Fibroblast of lung (primary cell): ENCODE results near the gene ATXN1. TPM values are rescaled to one million over a fixed set of nuclear protein-coding genes. Genes with fewer than 3 reads are reported as not detected.
A peak's percentile ranks its signal among the peaks of the same experiment; 100 is the strongest.

ENCODE experiments used
- DNase-seq, 2 donors: peaks; one replicate each; pipeline versions ENCODE4 v3.0.0 to v3.0.0-alpha.2; 2010; ENCODE audit warnings: low read depth in 2 of 2
- H2AFZ ChIP-seq: 2 replicates; pipeline ENCODE4 v1.5.1; 2012; ENCODE audit warnings: low read length, control low read depth, inconsistent platforms
- H3K27ac ChIP-seq: 2 replicates; pipeline ENCODE4 v1.5.1; 2011; ENCODE audit warnings: low read length, control low read depth; ENCODE audit not compliant: insufficient read depth
- H3K27me3 ChIP-seq: 2 replicates; pipeline ENCODE4 v1.5.1; 2011; ENCODE audit warnings: mild to moderate bottlenecking, low read length; ENCODE audit not compliant: control insufficient read depth, insufficient read depth
- H3K36me3 ChIP-seq: 2 replicates; pipeline ENCODE4 v1.5.1; 2011; ENCODE audit warnings: low read length; ENCODE audit not compliant: control insufficient read depth, insufficient read depth
- H3K4me1 ChIP-seq: 2 replicates; pipeline ENCODE4 v1.5.1; 2011; ENCODE audit warnings: low read length; ENCODE audit not compliant: control insufficient read depth, insufficient read depth; ENCODE audit errors: extremely low read depth
- H3K4me2 ChIP-seq: 2 replicates; pipeline ENCODE4 v1.5.1; 2011; ENCODE audit warnings: low read length, control low read depth; ENCODE audit not compliant: insufficient read depth; ENCODE audit errors: extremely low read depth
- H3K4me3 ChIP-seq, 4 experiments: fragments of 200-600 bp in 1 of 4; sonication (generic) in 1 of 4; replicated peaks in 1 of 4; 2 replicates each; pipeline ENCODE4 v1.5.1; 2011 to 2016; ENCODE audit warnings: low read length in 4 of 4, low read depth in 3 of 4, mild to moderate bottlenecking in 3 of 4, control low read depth in 2 of 4, inconsistent platforms in 1 of 4, mixed read lengths in 1 of 4; ENCODE audit not compliant: insufficient read depth in 1 of 4; ENCODE audit errors: control extremely low read depth in 1 of 4
- H3K79me2 ChIP-seq: 2 replicates; pipeline ENCODE4 v1.5.1; 2012; ENCODE audit warnings: mild to moderate bottlenecking, low read length, inconsistent platforms; ENCODE audit not compliant: control insufficient read depth, insufficient read depth
- H3K9ac ChIP-seq: 2 replicates; pipeline ENCODE4 v1.5.1; 2011; ENCODE audit warnings: mild to moderate bottlenecking, low read length, control low read depth; ENCODE audit not compliant: insufficient read depth
- H3K9me3 ChIP-seq: 2 replicates; pipeline ENCODE4 v1.5.1; 2012; ENCODE audit warnings: low read depth, low read length; ENCODE audit not compliant: control insufficient read depth, insufficient read depth
- H4K20me1 ChIP-seq: 2 replicates; pipeline ENCODE4 v1.5.1; 2011; ENCODE audit warnings: low read length; ENCODE audit not compliant: control insufficient read depth, insufficient read depth; ENCODE audit errors: extremely low read depth
- CTCF ChIP-seq, 2 donors: IDR thresholded peaks in 1 of 2; conservative IDR thresholded peaks in 1 of 2; 1 replicate in 1 of 2; 2 replicates in 1 of 2; pipeline ENCODE4 v1.5.1; 2011 to 2012; ENCODE audit warnings: low read length in 2 of 2, control low read depth in 1 of 2, inconsistent platforms in 1 of 2, low read depth in 1 of 2, mild to moderate bottlenecking in 1 of 2
- EZH2 ChIP-seq: IDR thresholded peaks from 2 replicates; pipeline ENCODE4 v1.5.1; 2012; ENCODE audit warnings: low read length, control low read depth, mild to moderate bottlenecking; ENCODE audit errors: missing control alignments
- polyA plus RNA-seq, 2 donors: library from polyadenylated mRNA; depleted of rRNA in 1 of 2; stranded (reverse) in 1 of 2; unstranded in 1 of 2; fragments of >200 nt; gene quantifications; 2 replicates each; pipeline ENCODE4 v1.2.1, GENCODE V29; 2011 to 2012; ENCODE audit warnings: missing spikeins in 1 of 2
- total RNA-seq: library from RNA; depleted of rRNA; stranded (reverse); fragments of >200 nt; gene quantifications from 2 replicates; pipeline ENCODE4 v1.2.1, GENCODE V29; 2014

ATXN1 gene
- total and polyA plus RNA-seq, 2 donors (not counting 1 experiment from before 2014, with no cell fraction given), result 15.8 to 40.5 TPM

GRCh38 chr6:16595514-16596120 is 165.6 kb downstream of the ATXN1 start:
- Histone ChIP-seq H3K4me1 (no peaks in the 10 kb centered on the region), H4K20me1 (no peaks in the 10 kb centered on the region), H3K4me2 (no peak overlapping the region), H3K4me3 (no peak overlapping the region), H3K9ac (no peak overlapping the region), H3K27ac (no peak overlapping the region), H2AFZ (no peak overlapping the region), H3K27me3 (no peaks in the 10 kb centered on the region), H3K79me2 (no peaks in the 10 kb centered on the region), H3K36me3 (no peaks in the 10 kb centered on the region), H3K9me3 (no peaks in the 10 kb centered on the region)
- TF ChIP-seq CTCF (conservative IDR thresholded peaks at IDR 0.05 in 1 of 2, IDR thresholded peaks at IDR 0.05 in 1 of 2; ENCODE audit: low read depth in 1 of 2, low read length in 2 of 2), result no peak
- no peak for TF ChIP-seq EZH2
- DNase-seq, result no peak

GRCh38 chr6:16594849-16595248 is 166.4 kb downstream of the ATXN1 start:
- H3K4me1 ChIP-seq, result no peaks in the 10 kb centered on the region
- H3K36me3 ChIP-seq, result no peaks in the 10 kb centered on the region
- H3K4me2 ChIP-seq, result no peak overlapping the region
- H4K20me1 ChIP-seq, result no peaks in the 10 kb centered on the region
- no peaks in the 10 kb centered on the region for H3K27me3 ChIP-seq
- no peak overlapping the region for H3K9ac ChIP-seq
- no peak overlapping the region for H3K27ac ChIP-seq
- H2AFZ ChIP-seq, result no peak overlapping the region
- TF ChIP-seq EZH2 (no peak), CTCF (conservative IDR thresholded peaks at IDR 0.05 in 1 of 2, IDR thresholded peaks at IDR 0.05 in 1 of 2; ENCODE audit: low read depth in 1 of 2, low read length in 2 of 2) (no peak)
- no peaks in the 10 kb centered on the region for H3K79me2 ChIP-seq
- no peak overlapping the region for H3K4me3 ChIP-seq
- no peak for DNase-seq
- H3K9me3 ChIP-seq, result no peaks in the 10 kb centered on the region

GRCh38 chr6:16592223-16592911 is 168.9 kb downstream of the ATXN1 start:
- Histone ChIP-seq H3K9ac (no peak overlapping the region), H2AFZ (no peak overlapping the region), H3K79me2 (no peaks in the 10 kb centered on the region), H4K20me1 (no peaks in the 10 kb centered on the region), H3K9me3 (no peaks in the 10 kb centered on the region), H3K27ac (no peak overlapping the region), H3K4me2 (no peak overlapping the region), H3K36me3 (no peaks in the 10 kb centered on the region), H3K27me3 (no peaks in the 10 kb centered on the region), H3K4me3 (no peak overlapping the region), H3K4me1 (no peaks in the 10 kb centered on the region)
- no peak for TF ChIP-seq EZH2
- no peak for TF ChIP-seq CTCF (conservative IDR thresholded peaks at IDR 0.05 in 1 of 2, IDR thresholded peaks at IDR 0.05 in 1 of 2; ENCODE audit: low read depth in 1 of 2, low read length in 2 of 2)
- peak in 1 of 2 donors; percentile 10 for DNase-seq
